Effector CD4-positive, alpha-beta T cell (primary cell): Measurements from ENCODE around the gene FREM3.

Source experiments
- DNase-seq: peaks from one replicate; pipeline ENCODE4 v3.0.0-alpha.2; 2020

Gene FREM3

GRCh38 chr4:143667461-143667860, 33.0 kb downstream of the FREM3 start:
- no peak for DNase-seq

- no peak for DNase-seq
Measured at GRCh38 chr4:143658336-143658735, 42.1 kb downstream of the FREM3 start.

- no peak for DNase-seq
Measured at GRCh38 chr4:143654571-143654970, 45.9 kb downstream of the FREM3 start.

- no peak for DNase-seq
Measured at GRCh38 chr4:143653031-143653430, 47.4 kb downstream of the FREM3 start.

GRCh38 chr4:143643399-143643798, 57.1 kb downstream of the FREM3 start:
- DNase-seq = no peak

- DNase-seq = no peak
Measured at GRCh38 chr4:143642611-143643010, 57.9 kb downstream of the FREM3 start.

- DNase-seq = no peak
Measured at GRCh38 chr4:143641361-143641760, 59.1 kb downstream of the FREM3 start.

GRCh38 chr4:143634763-143635162, 65.7 kb downstream of the FREM3 start:
- no peak for DNase-seq

GRCh38 chr4:143633833-143634232, 66.6 kb downstream of the FREM3 start:
- no peak for DNase-seq

- DNase-seq = no peak
Measured at GRCh38 chr4:143626134-143626911, 74.2 kb downstream of the FREM3 start.

- no peak for DNase-seq
Measured at GRCh38 chr4:143625632-143626031, 74.8 kb downstream of the FREM3 start.

GRCh38 chr4:143623896-143624295, 76.6 kb downstream of the FREM3 start:
- no peak for DNase-seq

GRCh38 chr4:143618811-143619210, 81.7 kb downstream of the FREM3 start:
- no peak for DNase-seq

GRCh38 chr4:143617994-143618679, 82.3 kb downstream of the FREM3 start:
- DNase-seq = no peak

GRCh38 chr4:143616771-143617170, 83.7 kb downstream of the FREM3 start:
- DNase-seq = no peak

GRCh38 chr4:143609492-143609891, 91.0 kb downstream of the FREM3 start:
- DNase-seq = no peak

- no peak for DNase-seq
Measured at GRCh38 chr4:143606480-143606879, 94.0 kb downstream of the FREM3 start.

GRCh38 chr4:143599827-143600226, 100.6 kb downstream of the FREM3 start:
- DNase-seq = no peak

GRCh38 chr4:143598816-143599215, 101.7 kb downstream of the FREM3 start:
- no peak for DNase-seq

- DNase-seq = no peak
Measured at GRCh38 chr4:143597276-143597675, 103.2 kb downstream of the FREM3 start.

- DNase-seq = no peak
Measured at GRCh38 chr4:143587703-143588102, 112.8 kb downstream of the FREM3 start.

- DNase-seq = no peak
Measured at GRCh38 chr4:143586080-143586479, 114.4 kb downstream of the FREM3 start.

- no peak for DNase-seq
Measured at GRCh38 chr4:143585548-143585947, 114.9 kb downstream of the FREM3 start.

GRCh38 chr4:143581331-143581946, 119.0 kb downstream of the FREM3 start:
- DNase-seq = no peak
